GM12892 (cell line): ENCODE data around the gene SHANK1.

ENCODE experiments used
- POLR2A ChIP-seq: IDR thresholded peaks from 2 replicates; pipeline ENCODE4 v1.6.1; 2011; ENCODE audit warnings: low read depth, low read length, control low read depth
- POLR2AphosphoS5 ChIP-seq: IDR thresholded peaks from 2 replicates; pipeline ENCODE4 v1.6.1; 2011; ENCODE audit warnings: low read depth, low read length, control low read depth
- TAF1 ChIP-seq: IDR thresholded peaks from 2 replicates; pipeline ENCODE4 v1.6.1; 2011; ENCODE audit warnings: low read depth, mild to moderate bottlenecking, control low read depth, low read length, borderline replicate concordance

GRCh38 chr19:50639121-50640112 lies 80.2 kb downstream of the SHANK1 start, which contains the start of gene SYT3:
- TF ChIP-seq POLR2A (no peak), POLR2AphosphoS5 (no peak), TAF1 (no peak)
